ENCODE results near the gene ARHGDIB. TPM values are rescaled to one million over a fixed set of nuclear protein-coding genes. Genes with fewer than 3 reads are reported as not detected.

Gene ARHGDIB
- total and polyA plus RNA-seq, 2 of the 13 experiments (the other 11 are each of a cell fraction or from before 2014, with no cell fraction given): 0.11 to 0.87 TPM

DNA sequence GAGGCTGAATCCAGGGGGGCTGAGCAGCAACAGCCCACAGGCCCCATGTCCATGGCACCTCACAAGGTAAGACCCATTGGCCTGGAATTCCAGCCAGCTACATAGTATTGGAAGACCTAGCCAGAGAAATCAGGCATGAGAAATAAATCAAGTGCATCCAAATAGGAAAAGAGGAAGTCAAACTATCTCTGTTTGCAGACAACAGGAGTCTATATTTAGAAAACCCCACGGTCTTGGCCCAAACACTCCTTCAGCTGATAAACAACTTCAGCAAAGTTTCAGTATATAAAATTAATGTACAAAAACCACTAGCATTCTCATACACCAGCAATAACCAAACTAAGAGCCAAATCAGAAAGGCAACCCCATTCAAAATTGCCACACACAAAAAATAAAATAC, 28.4 kb upstream of the ARHGDIB start:
- Histone ChIP-seq H3K27me3 (ENCODE audit: control insufficient read depth in 1 of 2, insufficient read depth in 2 of 2, low read length in 2 of 2) (peaks cover 0 to 1% of the 10 kb centered on the region in 2 experiments; a peak in 2 of 5 replicates), H3K4me3 (replicated peaks in 1 of 3; ENCODE audit: insufficient read depth in 1 of 3, low read depth in 2 of 3, low read length in 3 of 3) (no peak overlapping the region), H3K9ac (ENCODE audit: insufficient read depth, low read depth, low read length) (no peak overlapping the region), H3K9me3 (ENCODE audit: low read length) (no peaks in the 10 kb centered on the region), H3K79me2 (ENCODE audit: insufficient read depth, low read length) (no peaks in the 10 kb centered on the region), H2AFZ (ENCODE audit: low read length) (no peak overlapping the region), H4K20me1 (ENCODE audit: insufficient read depth, low read length) (no peaks in the 10 kb centered on the region), H3K4me1 (ENCODE audit: insufficient read depth, low read length) (no peaks in the 10 kb centered on the region), H3K4me2 (ENCODE audit: low read depth, low read length) (no peak overlapping the region), H3K27ac (ENCODE audit: extremely low read length, insufficient read depth, low read length) (no peak overlapping the region), H3K36me3 (replicated peaks in 1 of 2; ENCODE audit: control insufficient read depth in 1 of 2, insufficient read depth in 2 of 2, low read length in 2 of 2) (no peaks in the 10 kb centered on the region)
- CTCF ChIA-PET (ENCODE audit: low intra/inter-chr PET ratio, low total read pairs): no interaction called here
- in situ Hi-C loops (cut with HindIII; ENCODE audit: extremely low pct_ligation_motif_present, low pct_unique_long_range_greater_than_20kb) (no loop called here), intact Hi-C loops (cut with micrococcal nuclease; ENCODE audit: unreplicated experiment) (loop anchor here (10.0 kb wide), 1 partner anchor 355 kb away; no protein-coding TSS in a partner anchor)
- no peak for TF ChIP-seq SIN3A (IDR thresholded peaks at IDR 0.05; ENCODE audit: borderline replicate concordance, low read depth, low read length)
- TF ChIP-seq, protein P1, sequence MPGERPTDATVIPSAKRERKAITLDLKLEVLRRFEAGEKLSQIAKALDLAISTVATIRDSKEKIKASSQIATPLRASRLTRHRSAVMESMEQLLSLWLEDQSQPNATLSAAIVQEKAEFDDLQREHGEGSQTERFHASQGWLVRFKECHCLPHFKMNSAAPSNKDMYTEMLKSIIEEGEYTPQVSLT (CRISPR knock-in tag; IDR thresholded peaks at IDR 0.05; ENCODE audit: borderline replicate concordance, low read depth): no peak
- TF ChIP-seq TBX3 (IDR thresholded peaks at IDR 0.05; ENCODE audit: borderline replicate concordance): no peak
- no peak for TF ChIP-seq SP5 (CRISPR knock-in tag; IDR thresholded peaks at IDR 0.05; ENCODE audit: borderline replicate concordance, low read depth)
- TF ChIP-seq, protein P2, sequence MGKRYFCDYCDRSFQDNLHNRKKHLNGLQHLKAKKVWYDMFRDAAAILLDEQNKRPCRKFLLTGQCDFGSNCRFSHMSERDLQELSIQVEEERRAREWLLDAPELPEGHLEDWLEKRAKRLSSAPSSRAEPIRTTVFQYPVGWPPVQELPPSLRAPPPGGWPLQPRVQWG (CRISPR knock-in tag; IDR thresholded peaks at IDR 0.05; ENCODE audit: borderline replicate concordance, low read depth): no peak
- TF ChIP-seq, protein P3, sequence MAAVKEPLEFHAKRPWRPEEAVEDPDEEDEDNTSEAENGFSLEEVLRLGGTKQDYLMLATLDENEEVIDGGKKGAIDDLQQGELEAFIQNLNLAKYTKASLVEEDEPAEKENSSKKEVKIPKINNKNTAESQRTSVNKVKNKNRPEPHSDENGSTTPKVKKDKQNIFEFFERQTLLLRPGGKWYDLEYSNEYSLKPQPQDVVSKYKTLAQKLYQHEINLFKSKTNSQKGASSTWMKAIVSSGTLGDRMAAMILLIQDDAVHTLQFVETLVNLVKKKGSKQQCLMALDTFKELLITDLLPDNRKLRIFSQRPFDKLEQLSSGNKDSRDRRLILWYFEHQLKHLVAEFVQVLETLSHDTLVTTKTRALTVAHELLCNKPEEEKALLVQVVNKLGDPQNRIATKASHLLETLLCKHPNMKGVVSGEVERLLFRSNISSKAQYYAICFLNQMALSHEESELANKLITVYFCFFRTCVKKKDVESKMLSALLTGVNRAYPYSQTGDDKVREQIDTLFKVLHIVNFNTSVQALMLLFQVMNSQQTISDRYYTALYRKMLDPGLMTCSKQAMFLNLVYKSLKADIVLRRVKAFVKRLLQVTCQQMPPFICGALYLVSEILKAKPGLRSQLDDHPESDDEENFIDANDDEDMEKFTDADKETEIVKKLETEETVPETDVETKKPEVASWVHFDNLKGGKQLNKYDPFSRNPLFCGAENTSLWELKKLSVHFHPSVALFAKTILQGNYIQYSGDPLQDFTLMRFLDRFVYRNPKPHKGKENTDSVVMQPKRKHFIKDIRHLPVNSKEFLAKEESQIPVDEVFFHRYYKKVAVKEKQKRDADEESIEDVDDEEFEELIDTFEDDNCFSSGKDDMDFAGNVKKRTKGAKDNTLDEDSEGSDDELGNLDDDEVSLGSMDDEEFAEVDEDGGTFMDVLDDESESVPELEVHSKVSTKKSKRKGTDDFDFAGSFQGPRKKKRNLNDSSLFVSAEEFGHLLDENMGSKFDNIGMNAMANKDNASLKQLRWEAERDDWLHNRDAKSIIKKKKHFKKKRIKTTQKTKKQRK (IDR thresholded peaks at IDR 0.05; ENCODE audit: low read length): no peak
- TF ChIP-seq ZNF124 (CRISPR knock-in tag; IDR thresholded peaks at IDR 0.05): no peak
- TF ChIP-seq GPN1 (CRISPR knock-in tag; IDR thresholded peaks at IDR 0.05; ENCODE audit: borderline replicate concordance): no peak
- TF ChIP-seq, protein P4, sequence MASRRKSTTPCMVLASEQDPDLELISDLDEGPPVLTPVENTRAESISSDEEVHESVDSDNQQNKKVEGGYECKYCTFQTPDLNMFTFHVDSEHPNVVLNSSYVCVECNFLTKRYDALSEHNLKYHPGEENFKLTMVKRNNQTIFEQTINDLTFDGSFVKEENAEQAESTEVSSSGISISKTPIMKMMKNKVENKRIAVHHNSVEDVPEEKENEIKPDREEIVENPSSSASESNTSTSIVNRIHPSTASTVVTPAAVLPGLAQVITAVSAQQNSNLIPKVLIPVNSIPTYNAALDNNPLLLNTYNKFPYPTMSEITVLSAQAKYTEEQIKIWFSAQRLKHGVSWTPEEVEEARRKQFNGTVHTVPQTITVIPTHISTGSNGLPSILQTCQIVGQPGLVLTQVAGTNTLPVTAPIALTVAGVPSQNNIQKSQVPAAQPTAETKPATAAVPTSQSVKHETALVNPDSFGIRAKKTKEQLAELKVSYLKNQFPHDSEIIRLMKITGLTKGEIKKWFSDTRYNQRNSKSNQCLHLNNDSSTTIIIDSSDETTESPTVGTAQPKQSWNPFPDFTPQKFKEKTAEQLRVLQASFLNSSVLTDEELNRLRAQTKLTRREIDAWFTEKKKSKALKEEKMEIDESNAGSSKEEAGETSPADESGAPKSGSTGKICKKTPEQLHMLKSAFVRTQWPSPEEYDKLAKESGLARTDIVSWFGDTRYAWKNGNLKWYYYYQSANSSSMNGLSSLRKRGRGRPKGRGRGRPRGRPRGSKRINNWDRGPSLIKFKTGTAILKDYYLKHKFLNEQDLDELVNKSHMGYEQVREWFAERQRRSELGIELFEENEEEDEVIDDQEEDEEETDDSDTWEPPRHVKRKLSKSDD (CRISPR knock-in tag; IDR thresholded peaks at IDR 0.05; ENCODE audit: low read depth): no peak
- no peak for TF ChIP-seq TARDBP (CRISPR knock-in tag; IDR thresholded peaks at IDR 0.05)
- TF ChIP-seq CEBPG (CRISPR knock-in tag; IDR thresholded peaks at IDR 0.05): no peak
- TF ChIP-seq ZNF343 (CRISPR knock-in tag; IDR thresholded peaks at IDR 0.05): no peak
- no peak for TF ChIP-seq PITX1 (CRISPR knock-in tag; IDR thresholded peaks at IDR 0.05)
- WGBS (ENCODE audit: low lambda C conversion rate): 55% methylated on average over 1 of the region's 1 CpG
- POLR2A ChIA-PET: no interaction called here
- ATAC-seq: no peak
- no peak for FAIRE-seq
- BruUV-seq (replicated peaks): no TSS peak
- DNase-seq (ENCODE audit: low spot score): no peak

All from HepG2 (cell line).